HepG2 (cell line): Measurements from ENCODE around the gene HP1BP3. TPM values are rescaled to one million over a fixed set of nuclear protein-coding genes. Genes with fewer than 3 reads are reported as not detected.

Experiments used
- ATAC-seq: fragments of 200-7000 bp; cut with Tn5 transposase; 3 replicates; pipeline ENCODE4 v1.9.1; 2020; ENCODE audit warnings: mild to moderate bottlenecking, moderate library complexity
- BruUV-seq: library from RNA; stranded (reverse); fragments of 400-500 nt; replicated peaks from 2 replicates; lab custom pipeline; 2021; lab: Mats Ljungman, UMichigan
- CTCF ChIA-PET: fragments of 300-600 bp; formaldehyde crosslinking; extraction: SDS; loops from one replicate; lab custom pipeline; 2021; ENCODE audit warnings: low total read pairs, inconsistent platforms, low intra/inter-chr PET ratio; lab: Yijun Ruan, JAX
- POLR2A ChIA-PET: fragments of 350-600 bp; sonication (Branson Sonifier 250); formaldehyde crosslinking; loops from one replicate; lab custom pipeline; 2020; ENCODE audit warnings: antibody characterized with exemption, inconsistent platforms; lab: Yijun Ruan, JAX
- DNase-seq: peaks from one replicate; pipeline ENCODE4 v3.0.0-alpha.2; 2015; ENCODE audit warnings: low spot score
- FAIRE-seq: peaks from 3 replicates; lab custom pipeline; 2011; peaks lifted over from hg19 to GRCh38; lab: Jason Lieb, UNC
- H2AFZ ChIP-seq: one replicate; pipeline ENCODE4 v1.6.1; 2011; ENCODE audit warnings: low read length, inconsistent platforms
- H3K27ac ChIP-seq: fragments of 300-600 bp; 3 replicates; pipeline ENCODE4 v1.8.0; 2011; ENCODE audit warnings: mixed run types, mild to moderate bottlenecking, mixed read lengths, low read length, inconsistent platforms; ENCODE audit not compliant: insufficient read depth; ENCODE audit errors: extremely low read length
- H3K27me3 ChIP-seq, 2 experiments: fragments of 200-600 bp in 1 of 2; 2 replicates in 1 of 2; 3 replicates in 1 of 2; pipeline versions ENCODE4 v1.6.0 to v1.8.0; 2011; ENCODE audit warnings: low read length in 2 of 2, mild to moderate bottlenecking in 2 of 2, moderate library complexity in 2 of 2, inconsistent platforms in 1 of 2; ENCODE audit not compliant: insufficient read depth in 2 of 2, control insufficient read depth in 1 of 2
- H3K36me3 ChIP-seq, 2 experiments: fragments of 200-600 bp in 1 of 2; replicated peaks in 1 of 2; 2 replicates in 1 of 2; 3 replicates in 1 of 2; pipeline versions ENCODE4 v1.5.1 to v1.8.0; 2011; ENCODE audit warnings: low read length in 2 of 2, inconsistent platforms in 1 of 2; ENCODE audit not compliant: insufficient read depth in 2 of 2, control insufficient read depth in 1 of 2
- H3K4me1 ChIP-seq: 2 replicates; pipeline ENCODE4 v1.5.1; 2012; ENCODE audit warnings: low read length, inconsistent platforms; ENCODE audit not compliant: insufficient read depth
- H3K4me2 ChIP-seq: 2 replicates; pipeline ENCODE4 v1.6.0; 2011; ENCODE audit warnings: low read depth, low read length, inconsistent platforms
- H3K4me3 ChIP-seq, 3 experiments: fragments of 200-600 bp in 1 of 3; sonication (generic), shearing (Covaris generic) in 1 of 3; replicated peaks in 1 of 3; 2 replicates each; pipeline ENCODE4 v1.5.1; 2011 to 2016; ENCODE audit warnings: low read length in 3 of 3, inconsistent platforms in 2 of 3, low read depth in 2 of 3, mild to moderate bottlenecking in 2 of 3, control low read depth in 1 of 3, mixed read lengths in 1 of 3; ENCODE audit not compliant: insufficient read depth in 1 of 3
- H3K79me2 ChIP-seq: one replicate; pipeline ENCODE4 v1.6.1; 2011; ENCODE audit warnings: low read length, inconsistent platforms; ENCODE audit not compliant: insufficient read depth
- H3K9ac ChIP-seq: 2 replicates; pipeline ENCODE4 v1.6.0; 2011; ENCODE audit warnings: mild to moderate bottlenecking, low read depth, low read length, inconsistent platforms; ENCODE audit not compliant: insufficient read depth
- H3K9me3 ChIP-seq: 2 replicates; pipeline ENCODE4 v1.5.1; 2012; ENCODE audit warnings: mild to moderate bottlenecking, low read length
- H4K20me1 ChIP-seq: 2 replicates; pipeline ENCODE4 v1.6.0; 2011; ENCODE audit warnings: inconsistent platforms, mild to moderate bottlenecking, low read length, moderate library complexity; ENCODE audit not compliant: insufficient read depth
- HNF4A ChIP-seq: sonication (generic); formaldehyde crosslinking; IDR thresholded peaks from 2 replicates; pipeline ENCODE4 v1.4.0; 2020; ENCODE audit warnings: missing genetic modification reagents
- PHF20 ChIP-seq: sonication (generic); formaldehyde crosslinking; IDR thresholded peaks from 2 replicates; pipeline ENCODE4 v1.5.0; 2020; ENCODE audit warnings: mild to moderate bottlenecking, missing genetic modification reagents
- SAP130 ChIP-seq: IDR thresholded peaks from 2 replicates; pipeline ENCODE4 v1.6.1; 2016; ENCODE audit warnings: low read depth
- ZNF589 ChIP-seq: sonication (generic); formaldehyde crosslinking; conservative IDR thresholded peaks from 2 replicates; pipeline ENCODE4 v1.8.0; 2022; ENCODE audit warnings: mild to moderate bottlenecking, moderate library complexity, missing genetic modification reagents
- ZNF646 ChIP-seq: sonication (generic); formaldehyde crosslinking; IDR thresholded peaks from 2 replicates; pipeline ENCODE4 v1.9.0; 2021; ENCODE audit warnings: mild to moderate bottlenecking, missing genetic modification reagents
- WGBS: methylation state at CpG from one replicate; pipeline ENCODE4 v1.1.6; 2017; ENCODE audit warnings: low lambda C conversion rate; 5-methylcytosine and 5-hydroxymethylcytosine counted together
- in situ Hi-C: cut with HindIII; loops from 2 replicates; pipeline ENCODE4 v1.10.0; 2017; ENCODE audit warnings: low pct_unique_long_range_greater_than_20kb; ENCODE audit not compliant: extremely low pct_ligation_motif_present
- intact Hi-C: fragments of 100-400 bp; cut with micrococcal nuclease; formaldehyde crosslinking; loops from one replicate; pipeline ENCODE4 v1.10.0; 2022; ENCODE audit not compliant: unreplicated experiment
- polyA plus RNA-seq, 8 experiments: library from polyadenylated mRNA; depleted of rRNA in 3 of 8; stranded (reverse) in 7 of 8; unstranded in 1 of 8; fragments of >200 nt; fragmentation: Illumina TruSeq in 4 of 8; extraction: Trizol in 4 of 8; gene quantifications; 2 replicates each; pipeline versions ENCODE4 v1.2.1 to v1.2.3, GENCODE V29; 2011 to 2016; ENCODE audit warnings: low read depth in 4 of 8, missing spikeins in 1 of 8, mixed read lengths in 1 of 8; ENCODE audit not compliant: insufficient read depth in 1 of 8
- total RNA-seq, 5 experiments: library from RNA; depleted of rRNA; stranded (reverse); fragments of >200 nt; fragmentation: Illumina TruSeq; extraction: Trizol; gene quantifications; 2 replicates each; pipeline ENCODE4 v1.2.3, GENCODE V29; 2016; ENCODE audit warnings: low read depth in 1 of 5
- TF ChIP-seq, protein P1 (sequence below): sonication (generic); formaldehyde crosslinking; IDR thresholded peaks from 2 replicates; pipeline ENCODE4 v1.5.1; 2020; ENCODE audit warnings: mild to moderate bottlenecking, missing genetic modification reagents, moderate library complexity

The HP1BP3 gene
- total and polyA plus RNA-seq, 2 of the 13 experiments (the other 11 are each of a cell fraction or from before 2014, with no cell fraction given), result 98.5 to 137 TPM

GRCh38 chr1:20713440-20713839, 73.7 kb downstream of the HP1BP3 start (continued):
- no peak for TF ChIP-seq ZNF646 (CRISPR knock-in tag)
- peak; percentile 22; the same call in 1 of the 2 replicates for TF ChIP-seq SAP130 (CRISPR knock-in tag)
- no peak for TF ChIP-seq PHF20 (CRISPR knock-in tag)
- peak; percentile 79 for TF ChIP-seq HNF4A (CRISPR knock-in tag)

GRCh38 chr1:20712215-20712577, 74.9 kb downstream of the HP1BP3 start:
- Histone ChIP-seq H3K79me2 (no peaks in the 10 kb centered on the region), H3K36me3 (no peaks in the 10 kb centered on the region), H3K27me3 (peaks cover 2 to 13% of the 10 kb centered on the region in 2 experiments; a peak in 3 of 5 replicates), H3K4me3 (no peak overlapping the region), H3K4me1 (peaks cover 21% of the 10 kb centered on the region), H4K20me1 (no peaks in the 10 kb centered on the region), H3K9ac (no peak overlapping the region), H3K4me2 (no peak overlapping the region), H3K9me3 (no peaks in the 10 kb centered on the region), H3K27ac (no peak overlapping the region), H2AFZ (no peak overlapping the region)
- ChIA-PET CTCF (no interaction called here), POLR2A (interaction anchor here (1.7 kb wide), 1 partner anchor 74 kb away, joined by 6 read pairs; the partner anchor contains the start of gene HP1BP3)
- 47% methylated on average over 6 of the region's 6 CpGs for WGBS
- BruUV-seq, result no TSS peak
- TF ChIP-seq, protein P1, sequence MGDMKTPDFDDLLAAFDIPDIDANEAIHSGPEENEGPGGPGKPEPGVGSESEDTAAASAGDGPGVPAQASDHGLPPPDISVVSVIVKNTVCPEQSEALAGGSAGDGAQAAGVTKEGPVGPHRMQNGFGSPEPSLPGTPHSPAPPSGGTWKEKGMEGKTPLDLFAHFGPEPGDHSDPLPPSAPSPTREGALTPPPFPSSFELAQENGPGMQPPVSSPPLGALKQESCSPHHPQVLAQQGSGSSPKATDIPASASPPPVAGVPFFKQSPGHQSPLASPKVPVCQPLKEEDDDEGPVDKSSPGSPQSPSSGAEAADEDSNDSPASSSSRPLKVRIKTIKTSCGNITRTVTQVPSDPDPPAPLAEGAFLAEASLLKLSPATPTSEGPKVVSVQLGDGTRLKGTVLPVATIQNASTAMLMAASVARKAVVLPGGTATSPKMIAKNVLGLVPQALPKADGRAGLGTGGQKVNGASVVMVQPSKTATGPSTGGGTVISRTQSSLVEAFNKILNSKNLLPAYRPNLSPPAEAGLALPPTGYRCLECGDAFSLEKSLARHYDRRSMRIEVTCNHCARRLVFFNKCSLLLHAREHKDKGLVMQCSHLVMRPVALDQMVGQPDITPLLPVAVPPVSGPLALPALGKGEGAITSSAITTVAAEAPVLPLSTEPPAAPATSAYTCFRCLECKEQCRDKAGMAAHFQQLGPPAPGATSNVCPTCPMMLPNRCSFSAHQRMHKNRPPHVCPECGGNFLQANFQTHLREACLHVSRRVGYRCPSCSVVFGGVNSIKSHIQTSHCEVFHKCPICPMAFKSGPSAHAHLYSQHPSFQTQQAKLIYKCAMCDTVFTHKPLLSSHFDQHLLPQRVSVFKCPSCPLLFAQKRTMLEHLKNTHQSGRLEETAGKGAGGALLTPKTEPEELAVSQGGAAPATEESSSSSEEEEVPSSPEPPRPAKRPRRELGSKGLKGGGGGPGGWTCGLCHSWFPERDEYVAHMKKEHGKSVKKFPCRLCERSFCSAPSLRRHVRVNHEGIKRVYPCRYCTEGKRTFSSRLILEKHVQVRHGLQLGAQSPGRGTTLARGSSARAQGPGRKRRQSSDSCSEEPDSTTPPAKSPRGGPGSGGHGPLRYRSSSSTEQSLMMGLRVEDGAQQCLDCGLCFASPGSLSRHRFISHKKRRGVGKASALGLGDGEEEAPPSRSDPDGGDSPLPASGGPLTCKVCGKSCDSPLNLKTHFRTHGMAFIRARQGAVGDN (CRISPR knock-in tag), result 0 out of 2 replicates have a peak, but pooled peaks have one; percentile 4
- TF ChIP-seq ZNF589 (CRISPR knock-in tag), result no peak
- intact Hi-C loops (no loop called here), in situ Hi-C loops (no loop called here)
- ATAC-seq, result no peak
- DNase-seq, result no peak
- no peak for FAIRE-seq
